Measurements from ENCODE around the gene CNGB1. TPM values are rescaled to one million over a fixed set of nuclear protein-coding genes. Genes with fewer than 3 reads are reported as not detected.

The CNGB1 gene
- total RNA-seq, 1 donor from 2014 or later = not detected

DNA sequence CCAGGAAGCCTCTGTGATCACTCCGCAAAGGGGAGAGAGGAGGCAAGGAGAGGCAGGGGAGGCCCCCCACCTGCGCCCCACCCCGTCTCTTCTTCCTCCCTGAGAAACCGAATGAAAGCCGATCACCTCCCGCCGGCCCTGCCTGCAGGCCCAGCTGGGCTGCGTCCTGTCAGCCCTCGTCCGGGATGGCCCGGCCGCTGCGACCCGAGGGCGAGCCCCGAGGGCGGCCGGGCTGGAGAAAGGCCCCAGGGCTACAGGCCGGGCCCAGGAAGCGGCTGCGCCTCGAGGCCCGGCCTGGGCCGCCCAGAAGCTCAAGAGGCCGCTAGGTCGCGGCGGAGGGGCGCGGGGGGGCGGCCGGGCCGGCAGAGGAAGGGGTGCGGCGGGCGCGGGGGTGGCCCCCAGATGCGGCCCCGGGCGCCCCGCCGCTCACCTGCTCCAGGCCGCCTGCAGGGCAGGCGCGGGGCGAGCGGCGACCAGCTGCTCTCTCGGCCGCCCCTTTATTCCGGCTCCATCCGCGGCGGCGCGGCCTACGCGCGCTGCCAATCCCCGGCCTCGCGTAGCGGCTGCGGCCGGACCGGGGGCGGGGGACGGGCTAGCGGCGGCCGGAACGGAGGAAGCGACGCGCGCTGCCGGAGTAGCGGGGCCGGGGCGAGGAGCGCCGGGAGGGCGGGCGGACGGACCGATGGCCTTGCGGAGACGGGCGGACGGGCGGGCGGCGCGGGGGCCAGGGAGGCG lies 29.2 kb upstream of the CNGB1 start, which contains the start of gene ZNF319:
Gene ZNF319, minus strand, starts transcription at position 702 of the 735 bp plus-strand sequence. CDS start 2,407 bp downstream, outside the sequence.
- Mint-ChIP-seq H3K27me3 (ENCODE audit: unreplicated experiment) (peaks cover 16% of the 10 kb centered on the region), H3K4me1 (ENCODE audit: unreplicated experiment) (peaks cover 11% of the 10 kb centered on the region), H3K4me3 (ENCODE audit: unreplicated experiment) (peak within 1 kb of the TSS; percentile 91), H3K27ac (ENCODE audit: unreplicated experiment) (no peak within 1 kb of the TSS), H3K36me3 (ENCODE audit: low read depth, unreplicated experiment) (peaks cover 20% of the 10 kb centered on the region), H3K9me3 (ENCODE audit: unreplicated experiment) (no peaks in the 10 kb centered on the region)
- DNase-seq (ENCODE audit: low spot score) = no peak
- TF ChIP-seq, protein P1, sequence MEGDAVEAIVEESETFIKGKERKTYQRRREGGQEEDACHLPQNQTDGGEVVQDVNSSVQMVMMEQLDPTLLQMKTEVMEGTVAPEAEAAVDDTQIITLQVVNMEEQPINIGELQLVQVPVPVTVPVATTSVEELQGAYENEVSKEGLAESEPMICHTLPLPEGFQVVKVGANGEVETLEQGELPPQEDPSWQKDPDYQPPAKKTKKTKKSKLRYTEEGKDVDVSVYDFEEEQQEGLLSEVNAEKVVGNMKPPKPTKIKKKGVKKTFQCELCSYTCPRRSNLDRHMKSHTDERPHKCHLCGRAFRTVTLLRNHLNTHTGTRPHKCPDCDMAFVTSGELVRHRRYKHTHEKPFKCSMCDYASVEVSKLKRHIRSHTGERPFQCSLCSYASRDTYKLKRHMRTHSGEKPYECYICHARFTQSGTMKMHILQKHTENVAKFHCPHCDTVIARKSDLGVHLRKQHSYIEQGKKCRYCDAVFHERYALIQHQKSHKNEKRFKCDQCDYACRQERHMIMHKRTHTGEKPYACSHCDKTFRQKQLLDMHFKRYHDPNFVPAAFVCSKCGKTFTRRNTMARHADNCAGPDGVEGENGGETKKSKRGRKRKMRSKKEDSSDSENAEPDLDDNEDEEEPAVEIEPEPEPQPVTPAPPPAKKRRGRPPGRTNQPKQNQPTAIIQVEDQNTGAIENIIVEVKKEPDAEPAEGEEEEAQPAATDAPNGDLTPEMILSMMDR (IDR thresholded peaks at IDR 0.05; ENCODE audit: unreplicated experiment) = no peak

DNA sequence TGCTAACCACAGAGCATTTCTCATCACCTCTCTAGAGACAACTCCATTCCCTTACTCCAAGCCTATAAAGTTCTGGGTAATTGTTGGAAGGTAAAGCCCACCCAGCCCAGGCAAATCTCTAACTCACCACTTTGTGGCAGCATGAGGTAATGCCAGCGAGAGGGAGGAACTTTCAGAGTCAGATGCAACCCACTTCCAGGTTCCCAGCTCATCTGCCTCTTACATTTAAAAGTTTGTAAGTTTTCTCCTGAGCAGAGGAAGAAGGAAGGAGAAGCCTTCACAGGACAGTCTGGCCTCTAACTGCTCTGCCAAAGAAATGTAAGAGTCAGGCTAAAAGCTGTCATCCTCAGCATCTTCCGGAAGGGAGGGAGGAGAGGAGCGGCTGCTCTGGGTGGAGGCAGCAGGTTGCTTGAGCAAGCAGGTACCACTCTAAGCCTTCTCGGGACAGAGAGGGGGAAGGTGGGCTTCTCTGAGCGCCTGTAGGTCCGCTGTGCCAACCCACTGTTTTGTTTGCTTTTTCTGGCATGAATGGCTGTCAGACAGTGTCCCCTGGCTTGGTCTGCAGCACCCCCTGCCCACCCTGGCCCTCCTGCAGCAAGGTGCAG lies 28.5 kb upstream of the CNGB1 start:
- no peaks in the 10 kb centered on the region for H3K9me3 Mint-ChIP-seq (ENCODE audit: unreplicated experiment)
- peak overlapping the region; percentile 66 for H3K4me3 Mint-ChIP-seq (ENCODE audit: unreplicated experiment)
- TF ChIP-seq, protein P1 (IDR thresholded peaks at IDR 0.05; ENCODE audit: unreplicated experiment) = no peak
- peaks cover 14% of the 10 kb centered on the region for H3K27me3 Mint-ChIP-seq (ENCODE audit: unreplicated experiment)
- no peak for DNase-seq (ENCODE audit: low spot score)
- H3K4me1 Mint-ChIP-seq (ENCODE audit: unreplicated experiment) = peaks cover 11% of the 10 kb centered on the region
- peak overlapping the region; percentile 27 for H3K27ac Mint-ChIP-seq (ENCODE audit: unreplicated experiment)
- H3K36me3 Mint-ChIP-seq (ENCODE audit: low read depth, unreplicated experiment) = peaks cover 19% of the 10 kb centered on the region

DNA sequence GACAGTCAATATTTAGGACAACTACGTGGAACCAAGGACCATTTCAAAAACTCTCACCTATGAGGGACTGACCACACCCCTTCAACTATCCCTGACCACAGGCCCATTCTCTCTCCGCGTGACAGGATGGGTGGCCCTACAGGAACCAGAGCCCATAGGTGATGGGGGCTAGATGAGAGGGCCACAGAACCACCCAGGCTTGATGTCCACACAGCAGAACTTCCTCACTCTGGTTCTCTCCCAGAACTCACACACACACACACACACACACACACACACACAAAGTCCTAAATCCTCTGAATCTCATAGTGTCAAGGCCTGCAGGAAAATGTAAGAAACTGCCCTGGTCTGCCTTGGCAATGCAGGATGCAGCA lies 28.1 kb upstream of the CNGB1 start:
- no peak for DNase-seq (ENCODE audit: low spot score)
- peak overlapping the region; percentile 27 for H3K27ac Mint-ChIP-seq (ENCODE audit: unreplicated experiment)
- TF ChIP-seq, protein P1 (IDR thresholded peaks at IDR 0.05; ENCODE audit: unreplicated experiment) = no peak
- peaks cover 11% of the 10 kb centered on the region for H3K4me1 Mint-ChIP-seq (ENCODE audit: unreplicated experiment)
- peaks cover 14% of the 10 kb centered on the region for H3K27me3 Mint-ChIP-seq (ENCODE audit: unreplicated experiment)
- no peaks in the 10 kb centered on the region for H3K9me3 Mint-ChIP-seq (ENCODE audit: unreplicated experiment)
- H3K4me3 Mint-ChIP-seq (ENCODE audit: unreplicated experiment) = peak overlapping the region; percentile 66
- H3K36me3 Mint-ChIP-seq (ENCODE audit: low read depth, unreplicated experiment) = peaks cover 18% of the 10 kb centered on the region

DNA sequence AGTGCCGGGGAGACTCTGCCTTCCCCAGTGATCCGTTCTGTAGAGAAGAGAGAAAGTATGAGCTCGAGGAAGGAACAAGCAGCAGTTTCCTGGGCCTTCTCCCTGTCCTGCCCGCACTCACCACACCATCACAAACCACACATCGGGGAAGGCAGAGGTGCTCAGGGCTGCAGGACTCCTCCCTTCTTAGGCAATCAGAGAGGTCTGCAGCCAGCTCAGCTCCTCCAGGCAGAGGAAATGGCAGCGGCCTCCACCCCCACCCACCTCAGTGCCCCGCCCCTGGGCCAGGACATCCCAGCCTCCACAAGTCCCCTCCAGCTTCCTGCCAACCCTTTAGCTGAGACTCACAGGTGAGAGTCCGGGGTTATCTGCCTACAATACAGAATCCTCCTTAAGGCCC lies 27.6 kb upstream of the CNGB1 start:
- Mint-ChIP-seq H3K27me3 (ENCODE audit: unreplicated experiment) (peaks cover 14% of the 10 kb centered on the region), H3K36me3 (ENCODE audit: low read depth, unreplicated experiment) (peaks cover 18% of the 10 kb centered on the region), H3K9me3 (ENCODE audit: unreplicated experiment) (no peaks in the 10 kb centered on the region), H3K4me1 (ENCODE audit: unreplicated experiment) (peaks cover 11% of the 10 kb centered on the region), H3K27ac (ENCODE audit: unreplicated experiment) (peak overlapping the region; percentile 27), H3K4me3 (ENCODE audit: unreplicated experiment) (peak overlapping the region; percentile 79)
- TF ChIP-seq, protein P1 (IDR thresholded peaks at IDR 0.05; ENCODE audit: unreplicated experiment) = no peak
- no peak for DNase-seq (ENCODE audit: low spot score)
